OCI-LY3 (cell line): ENCODE data around the gene PCDHGA12.

Experiments used
- CTCF ChIP-seq: fragments of 200-600, 300-600 bp; sonication (generic); IDR thresholded peaks from 2 replicates; pipeline ENCODE4 v1.5.1; 2014; ENCODE audit warnings: antibody characterized with exemption, low read length, low read depth
- EZH2phosphoT487 ChIP-seq: fragments of 200-600 bp; shearing (Covaris generic); IDR thresholded peaks from 2 replicates; pipeline ENCODE4 v1.6.1; 2018; ENCODE audit warnings: antibody characterized with exemption, mixed run types, low read depth

GRCh38 chr5:141419074-141419880, 11.0 kb upstream of the PCDHGA12 start:
- TF ChIP-seq CTCF, result no peak
- TF ChIP-seq EZH2phosphoT487, result no peak
